HG03439 (cell line): ENCODE data around the gene LRIF1.
"Not testable (repeated sequence)": the region's sequence is repeated elsewhere in the genome, so short reads cannot be mapped to it uniquely, and the experiment has no call there.

ENCODE experiments used
- ATAC-seq: cut with Tn5 transposase; IDR thresholded peaks from one replicate; pipeline ENCODE4 v1.9.1; 2021; ENCODE audit warnings: mild to moderate bottlenecking, moderate library complexity; ENCODE audit not compliant: unreplicated experiment

Gene LRIF1

DNA sequence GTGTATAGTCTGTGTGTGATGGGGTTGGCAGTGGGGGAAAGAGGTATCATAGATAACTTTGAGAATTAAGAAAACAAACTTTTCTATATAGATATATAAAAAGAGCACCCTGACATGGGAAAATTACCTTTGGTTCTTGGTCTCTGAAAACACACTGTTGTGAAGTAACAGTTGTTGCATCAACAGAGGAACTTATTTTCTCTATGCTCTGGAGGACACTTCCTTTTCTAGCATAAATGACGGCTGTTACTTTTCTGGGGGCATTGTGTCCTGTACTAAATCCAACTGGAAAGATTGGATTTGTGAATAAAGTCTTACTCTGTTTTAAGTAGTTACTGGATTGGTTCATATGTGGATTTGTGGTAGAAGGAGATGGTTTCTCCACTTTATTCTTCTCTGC, 12.6 kb downstream of the LRIF1 start:
- ATAC-seq = no peak

- no peak for ATAC-seq
Observed at GRCh38 chr1:110948038-110948810, 15.5 kb downstream of the LRIF1 start.

- no peak for ATAC-seq
Observed at GRCh38 chr1:110945626-110946025, 18.1 kb downstream of the LRIF1 start.

DNA sequence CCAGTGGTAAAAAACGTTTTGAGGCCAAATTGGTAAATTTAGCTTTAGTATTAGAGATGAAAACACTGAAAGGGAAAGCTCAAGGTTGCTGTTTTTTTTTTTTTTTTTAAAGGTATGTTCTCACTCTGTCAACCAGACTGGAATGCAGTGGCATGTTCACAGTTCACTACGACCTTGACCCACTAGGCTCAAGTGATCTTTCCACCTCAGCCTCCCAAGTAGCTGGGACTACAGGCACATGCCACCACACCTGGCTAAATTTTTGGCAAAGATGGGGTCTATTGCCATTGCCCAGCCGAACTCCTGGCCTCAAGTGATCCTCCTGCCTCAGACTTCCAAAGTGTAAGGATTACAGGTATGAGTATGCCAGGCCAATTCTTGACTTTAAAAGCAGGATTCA, 18.9 kb downstream of the LRIF1 start:
- no peak for ATAC-seq

GRCh38 chr1:110936567-110936966, 27.2 kb downstream of the LRIF1 start:
- ATAC-seq = no peak

DNA sequence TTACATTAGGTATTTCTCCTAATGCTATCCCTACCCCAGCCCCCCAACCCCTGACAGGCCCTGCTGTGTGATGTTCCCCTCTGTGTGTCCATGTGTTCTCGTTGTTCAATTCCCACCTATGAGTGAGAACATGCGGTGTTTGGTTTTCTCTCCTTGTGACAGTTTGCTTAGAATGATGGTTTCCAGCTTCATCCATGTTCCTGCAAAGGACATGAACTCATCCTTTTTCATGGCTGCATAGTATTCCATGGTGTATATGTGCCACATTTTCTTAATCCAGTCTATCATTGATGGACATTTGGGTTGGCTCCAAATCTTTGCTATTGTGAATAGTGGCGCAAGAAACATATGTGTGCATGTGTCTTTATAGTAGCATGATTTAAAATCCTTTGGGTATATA, 32.6 kb downstream of the LRIF1 start:
- ATAC-seq = not testable (repeated sequence)

DNA sequence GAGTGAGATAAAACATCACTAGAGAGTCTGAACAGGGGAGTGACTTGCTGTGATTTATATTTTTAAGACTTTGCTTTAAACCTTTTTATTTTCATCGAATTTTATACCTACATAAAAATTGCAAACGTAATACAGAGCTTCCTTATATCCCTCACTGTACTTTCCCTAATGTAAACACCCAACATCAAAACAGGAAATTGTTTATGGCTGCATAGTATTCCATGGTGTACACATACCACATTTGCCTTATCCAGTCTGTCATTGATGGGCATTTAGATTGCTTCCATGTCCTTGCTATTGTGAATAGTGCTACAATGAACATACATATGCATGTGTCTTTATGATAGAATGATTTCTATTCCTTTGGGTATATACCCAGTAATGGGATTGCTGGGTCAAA, 34.8 kb downstream of the LRIF1 start:
- no peak for ATAC-seq

- ATAC-seq = no peak
Observed at GRCh38 chr1:110928191-110928590, 35.5 kb downstream of the LRIF1 start.

GRCh38 chr1:110927484-110928075, 36.1 kb downstream of the LRIF1 start:
- no peak for ATAC-seq

DNA sequence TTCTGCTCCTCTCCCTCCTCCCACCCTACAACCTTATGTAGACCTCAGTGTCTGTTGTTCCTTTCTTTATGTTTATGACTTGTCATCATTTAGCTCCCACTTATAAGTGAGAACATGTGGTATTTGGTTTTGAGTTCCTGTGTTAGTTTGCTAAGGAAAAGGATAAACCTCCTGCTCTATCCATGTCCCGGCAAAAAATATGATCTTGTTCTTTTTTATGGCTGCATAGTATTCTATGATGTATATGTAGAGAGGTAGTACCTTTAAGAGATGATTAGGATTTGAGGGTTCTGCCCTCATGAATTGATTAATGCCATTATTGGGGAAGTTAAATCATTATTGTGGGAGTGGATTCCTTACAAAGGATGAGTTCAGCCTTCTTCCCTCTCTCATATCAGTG, 41.8 kb downstream of the LRIF1 start:
- no peak for ATAC-seq

DNA sequence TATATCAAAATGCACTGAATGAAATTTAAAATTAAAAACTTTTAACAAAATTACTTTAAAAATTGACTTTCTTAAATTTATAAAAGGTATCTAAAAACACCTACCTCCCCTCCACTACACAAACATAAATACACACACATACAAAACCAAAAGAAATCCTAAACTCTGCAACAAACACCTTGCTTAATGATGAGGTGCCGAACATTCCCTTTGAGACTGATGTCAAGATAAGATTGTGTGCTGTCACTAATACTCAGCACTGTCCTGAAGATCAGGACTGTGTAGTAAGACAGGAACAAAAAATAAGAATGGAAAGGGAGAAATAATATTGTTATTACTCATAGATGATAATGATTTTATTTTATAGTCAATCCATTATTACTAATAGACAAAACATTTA, 45.7 kb downstream of the LRIF1 start:
- ATAC-seq = no peak

DNA sequence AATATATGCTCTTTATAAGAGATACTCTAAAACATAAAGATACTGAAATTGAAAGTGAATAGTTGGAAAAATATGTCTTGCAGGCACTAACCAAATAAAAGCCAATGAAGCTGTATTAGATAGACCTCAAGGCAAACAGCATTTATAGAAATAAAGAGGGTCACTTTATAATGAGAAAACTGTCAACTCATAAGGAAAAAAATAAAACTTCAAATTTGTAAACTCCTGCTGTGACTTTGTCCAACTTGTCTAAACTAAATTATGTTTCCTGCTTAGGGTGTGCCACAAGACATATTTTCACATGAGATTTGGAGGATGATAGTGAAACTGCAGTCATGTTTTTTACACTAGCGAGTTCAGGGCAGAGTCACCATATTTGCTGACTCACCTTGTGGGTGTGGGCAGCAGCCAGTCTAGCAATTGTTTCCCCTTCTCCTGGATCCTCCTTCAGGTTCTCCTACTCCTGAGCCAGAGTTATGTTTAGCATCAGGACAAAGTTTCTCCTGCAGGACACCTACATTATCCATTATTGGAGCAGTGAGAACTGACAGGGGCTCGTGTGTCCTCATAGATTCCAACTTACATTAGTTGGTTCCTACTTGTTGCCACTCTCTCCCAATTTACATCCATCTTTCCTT, 46.9 kb downstream of the LRIF1 start:
- no peak for ATAC-seq

- no peak for ATAC-seq
Observed at GRCh38 chr1:110916274-110916668, 47.5 kb downstream of the LRIF1 start.

DNA sequence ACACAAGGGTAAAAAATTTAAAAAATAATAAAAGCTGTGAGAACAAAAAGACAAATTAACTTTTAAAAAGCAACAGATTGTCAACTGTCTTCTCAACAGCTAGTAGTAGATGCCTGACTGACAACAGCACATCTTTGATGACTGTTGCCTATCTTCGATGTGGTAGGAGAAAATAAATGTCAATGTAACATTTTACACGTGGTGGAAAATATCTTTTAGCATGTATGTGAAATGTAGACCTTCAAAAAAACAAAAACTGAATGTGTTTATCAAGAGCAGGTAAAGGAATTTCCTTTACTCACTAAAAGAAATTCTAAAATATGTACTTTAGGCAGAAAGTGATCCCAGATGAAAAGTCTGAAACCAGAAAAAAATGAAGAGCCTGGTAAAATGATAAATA, 47.9 kb downstream of the LRIF1 start:
- ATAC-seq = no peak

DNA sequence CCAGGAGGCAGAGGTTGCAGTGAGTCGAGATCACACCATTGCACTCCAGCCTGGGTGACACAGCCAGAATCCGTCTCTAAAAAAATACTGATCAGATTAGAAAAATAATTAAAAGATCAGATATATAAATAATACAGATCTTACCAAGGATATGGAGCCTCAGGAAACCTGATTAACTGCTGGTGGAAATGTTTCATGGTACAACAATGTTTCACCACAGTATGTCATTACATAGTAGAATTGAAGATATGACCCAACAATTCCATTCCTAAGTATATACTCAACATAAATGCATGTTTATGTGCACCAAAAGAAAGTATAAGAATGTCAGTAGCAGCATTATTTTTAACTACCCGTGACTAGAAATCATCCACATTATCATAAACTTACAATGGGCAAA, 49.0 kb downstream of the LRIF1 start:
- ATAC-seq = no peak

DNA sequence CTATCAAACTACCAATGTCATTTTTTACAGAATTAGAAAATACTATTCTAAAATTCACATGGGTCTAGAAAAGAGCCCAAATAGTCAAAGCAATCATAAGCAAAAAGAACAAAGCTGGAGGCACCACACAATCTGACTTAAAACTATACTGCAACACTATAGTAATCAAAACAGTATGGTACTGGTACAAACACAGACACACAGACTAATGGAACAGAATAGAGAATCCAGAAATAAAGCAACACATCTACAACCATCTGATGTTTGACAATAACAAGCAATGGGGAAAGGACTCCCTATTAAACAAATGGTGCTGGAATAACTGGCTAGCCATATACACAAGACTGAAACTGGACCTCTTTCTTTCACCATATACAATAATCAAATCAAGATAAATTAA, 50.9 kb downstream of the LRIF1 start:
- no peak for ATAC-seq

- ATAC-seq = no peak
Observed at GRCh38 chr1:110903853-110904500, 59.7 kb downstream of the LRIF1 start.

GRCh38 chr1:110902820-110903463, 60.8 kb downstream of the LRIF1 start:
- no peak for ATAC-seq

DNA sequence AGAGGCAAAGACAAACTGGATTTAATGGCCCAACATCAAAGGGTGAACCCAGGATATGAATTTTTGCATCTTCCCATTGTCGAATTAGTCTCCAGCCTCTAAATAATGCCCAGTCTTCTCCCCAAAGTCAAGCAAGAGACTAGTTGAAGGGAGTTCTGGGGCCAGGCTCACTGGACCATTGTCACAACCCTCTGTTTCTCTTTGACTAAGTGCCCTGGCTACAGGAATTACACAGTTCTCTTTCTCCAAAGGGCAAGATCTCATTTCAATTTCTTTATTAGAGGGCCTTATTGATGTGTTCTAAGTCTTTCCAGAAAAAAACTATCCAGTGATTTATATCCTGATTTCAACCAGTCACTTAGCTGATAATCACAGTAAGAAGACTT, 64.3 kb downstream of the LRIF1 start:
- ATAC-seq = no peak

- no peak for ATAC-seq
Observed at GRCh38 chr1:110898734-110899457, 64.8 kb downstream of the LRIF1 start.

DNA sequence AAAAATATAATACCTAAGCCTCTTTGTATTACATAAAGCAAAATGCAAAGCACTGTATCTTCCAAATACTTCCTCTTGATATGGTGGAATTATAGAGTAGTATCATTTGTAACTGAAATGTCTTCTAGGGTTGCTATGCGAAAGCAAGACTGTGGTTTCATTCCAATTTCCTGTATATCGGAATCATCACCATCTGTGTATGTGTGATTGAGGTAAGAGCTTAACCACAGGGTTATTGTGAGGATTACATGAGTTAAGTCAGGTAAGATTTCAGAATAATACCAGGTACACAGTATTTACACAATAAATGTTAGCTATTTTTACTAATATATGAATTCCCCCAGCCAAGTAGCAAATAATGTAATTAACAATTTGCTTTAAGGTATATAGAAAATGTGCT, 66.0 kb downstream of the LRIF1 start:
- ATAC-seq = no peak
